ENCODE measurements around the gene FUT8.
A peak's percentile ranks its signal among the peaks of the same experiment; 100 is the strongest.

The FUT8 gene

DNA sequence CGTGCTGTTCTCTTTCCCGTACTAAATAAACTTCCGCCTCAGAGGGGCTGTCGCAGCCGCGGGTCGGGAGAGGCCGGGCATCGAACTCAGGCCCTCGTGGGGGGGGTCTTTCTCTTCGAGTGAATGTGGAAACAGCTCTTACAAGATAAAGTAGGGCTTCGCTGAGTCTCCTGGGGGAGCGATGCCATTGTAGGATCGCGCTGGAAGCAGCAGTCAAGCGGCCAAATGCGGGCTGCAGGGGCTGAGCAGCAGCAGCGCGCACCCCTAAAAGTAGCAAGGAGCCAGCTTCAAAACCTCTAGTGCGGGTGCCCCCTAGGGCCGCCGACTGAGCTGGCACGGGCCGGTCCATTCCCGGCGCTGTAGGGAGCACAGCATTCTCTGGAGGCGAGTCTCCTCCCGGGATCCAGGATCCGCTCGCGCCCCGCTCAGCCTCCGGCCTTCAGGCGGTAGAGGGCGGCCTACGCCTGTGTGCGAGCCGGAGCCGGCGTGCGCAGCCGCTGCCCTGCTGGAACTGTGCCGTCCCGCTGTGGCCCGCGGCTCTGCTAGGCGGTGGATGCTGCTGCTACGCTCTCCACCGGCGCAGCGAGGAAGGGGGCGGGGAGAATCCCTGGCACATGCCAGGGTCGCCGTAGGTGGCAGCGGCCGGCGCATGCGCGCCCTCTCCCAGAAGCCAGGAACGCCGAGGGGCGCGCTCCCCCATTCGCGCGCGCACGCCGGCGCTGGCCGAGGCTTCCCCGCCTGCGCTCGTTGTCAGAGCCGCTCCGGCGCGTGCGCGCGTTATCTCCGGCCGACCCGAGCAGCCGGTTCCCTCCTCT, at the start of gene FUT8:
Gene FUT8 (plus strand): TSS at position 699 of the 815 bp plus-strand sequence. CDS start 148,834 bp downstream, outside the sequence.
- DNase-seq (ENCODE audit: low spot score), result peak; percentile 96

- DNase-seq (ENCODE audit: low spot score), result no peak
Observed at GRCh38 chr14:65366802-65367565, 45.5 kb upstream of the FUT8 start.

DNA sequence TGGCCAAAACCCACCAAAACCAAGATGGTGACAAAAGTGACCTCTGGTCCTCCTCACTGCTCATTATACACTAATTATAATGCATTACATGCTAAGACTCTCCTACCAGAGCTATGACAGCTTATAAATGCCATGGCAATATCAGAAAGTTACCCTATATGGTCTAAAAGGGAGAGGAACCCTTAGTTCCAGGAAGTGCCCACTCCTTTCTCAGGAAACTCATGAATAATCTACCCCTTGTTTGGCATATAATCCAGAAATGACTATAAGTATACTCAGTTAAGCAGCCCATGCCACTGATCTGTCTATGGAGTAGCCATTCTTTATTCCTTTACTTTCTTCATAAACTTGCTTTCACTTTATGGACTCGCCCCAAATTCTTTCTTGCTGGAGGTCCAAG, 43.0 kb upstream of the FUT8 start:
- no peak for DNase-seq (ENCODE audit: low spot score)

GRCh38 chr14:65370801-65371248, 41.7 kb upstream of the FUT8 start:
- DNase-seq (ENCODE audit: low spot score), result no peak

DNA sequence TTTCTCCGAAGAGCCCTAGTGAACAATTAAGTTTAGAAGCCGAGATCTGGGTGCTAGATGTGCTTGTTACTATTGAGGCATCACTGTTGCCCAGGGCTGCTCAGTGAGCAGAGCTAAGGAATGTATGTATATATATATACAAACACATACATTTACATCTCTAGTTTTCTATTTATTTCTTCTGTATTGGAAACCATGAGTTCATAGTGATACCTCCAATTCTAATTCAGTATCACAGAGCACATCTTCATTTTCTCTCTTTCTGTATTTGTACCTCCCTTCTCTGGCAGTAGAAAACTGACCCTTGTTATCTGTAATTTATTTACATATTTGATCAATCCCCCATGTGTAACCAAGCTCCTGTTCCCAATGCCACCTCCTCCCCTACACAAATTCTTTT, 40.7 kb upstream of the FUT8 start:
- no peak for DNase-seq (ENCODE audit: low spot score)

DNA sequence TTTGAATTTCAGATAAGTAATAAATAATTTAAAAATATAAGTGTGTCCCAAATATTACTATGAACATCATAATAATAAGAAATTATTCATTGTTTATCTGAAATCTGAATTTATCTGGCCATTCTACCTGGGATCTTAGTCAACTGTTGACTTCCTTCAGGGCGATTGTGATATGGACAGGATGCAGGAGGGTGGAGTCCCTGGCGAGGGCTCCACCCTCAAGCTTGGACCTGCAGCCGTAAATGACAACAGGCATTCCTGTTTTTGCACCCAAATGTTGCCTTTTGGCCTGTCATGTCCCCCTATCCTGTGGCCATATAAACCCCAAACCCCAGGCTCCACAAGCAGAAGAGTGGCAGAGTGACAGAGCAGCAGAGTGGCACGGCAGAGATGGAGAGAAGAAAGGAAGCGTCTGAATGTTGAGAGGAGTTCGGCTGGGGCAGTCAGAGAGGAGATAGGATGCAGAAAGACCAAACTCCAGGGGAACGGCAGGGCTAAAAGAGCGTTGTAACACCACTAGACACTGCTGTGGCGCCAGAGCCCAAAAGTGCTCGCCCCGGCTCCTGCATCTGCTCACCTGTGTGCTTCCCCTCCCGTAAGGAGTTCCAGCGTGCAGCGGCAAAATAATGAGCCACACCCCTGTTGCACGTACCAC, 39.4 kb upstream of the FUT8 start:
- DNase-seq (ENCODE audit: low spot score), result no peak

DNA sequence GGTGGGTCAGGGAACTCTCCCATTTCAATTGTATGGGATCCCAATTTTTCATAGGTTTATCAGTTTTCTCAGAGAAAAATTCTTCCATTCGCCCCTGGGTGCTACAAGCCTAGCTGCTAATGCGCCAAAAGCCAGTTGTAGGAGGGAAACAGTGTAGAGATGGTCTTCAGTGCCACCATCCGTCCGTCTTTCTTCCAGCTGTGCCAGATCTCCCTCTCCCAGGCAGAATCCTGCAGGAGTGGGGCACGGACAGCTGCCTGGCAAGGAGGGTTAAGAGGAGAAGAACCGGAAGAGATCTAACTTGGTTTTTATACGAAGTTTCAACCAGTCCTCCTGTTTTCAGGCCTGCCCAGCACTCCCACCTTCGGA, 38.9 kb upstream of the FUT8 start:
- peak; percentile 30 for DNase-seq (ENCODE audit: low spot score)

DNA sequence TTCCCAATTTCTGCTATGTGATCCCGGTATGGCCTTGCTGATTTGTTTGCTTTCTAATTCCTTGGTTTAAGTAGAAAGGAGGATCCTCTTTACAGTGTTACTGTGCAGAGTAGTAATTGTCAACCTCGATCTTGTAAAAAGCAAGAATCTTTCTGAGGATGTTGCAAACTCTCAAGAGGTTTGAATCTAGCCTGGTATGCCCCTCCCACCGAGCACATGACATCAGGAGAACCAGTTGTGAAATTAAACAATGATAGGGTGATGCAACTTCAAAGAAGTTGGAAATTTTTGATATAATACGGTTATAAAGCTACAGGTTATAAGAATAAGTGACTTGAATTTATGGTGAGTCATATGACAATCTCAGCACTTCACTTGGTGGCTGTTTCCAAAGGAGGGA, 35.0 kb upstream of the FUT8 start:
- DNase-seq (ENCODE audit: low spot score), result peak; percentile 12

DNA sequence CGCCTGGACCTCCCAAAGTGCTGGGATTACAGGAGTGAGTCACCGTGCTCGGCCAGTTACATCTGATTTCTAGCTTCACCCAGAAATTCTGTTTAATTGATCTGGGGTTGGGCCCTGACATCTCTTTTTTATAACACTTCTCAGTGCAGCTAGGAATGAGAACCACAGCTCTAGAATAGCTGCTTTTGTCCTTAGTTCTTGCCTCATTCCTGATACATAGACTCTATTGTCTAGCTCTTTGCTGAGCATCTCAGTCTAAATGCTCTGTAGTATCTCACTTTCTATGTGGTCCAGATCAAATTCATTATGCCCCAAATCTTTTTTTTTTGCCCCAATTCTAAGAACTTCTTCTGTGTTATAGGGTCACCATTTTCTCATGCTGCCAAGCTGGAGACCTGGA, 29.9 kb upstream of the FUT8 start:
- no peak for DNase-seq (ENCODE audit: low spot score)

DNA sequence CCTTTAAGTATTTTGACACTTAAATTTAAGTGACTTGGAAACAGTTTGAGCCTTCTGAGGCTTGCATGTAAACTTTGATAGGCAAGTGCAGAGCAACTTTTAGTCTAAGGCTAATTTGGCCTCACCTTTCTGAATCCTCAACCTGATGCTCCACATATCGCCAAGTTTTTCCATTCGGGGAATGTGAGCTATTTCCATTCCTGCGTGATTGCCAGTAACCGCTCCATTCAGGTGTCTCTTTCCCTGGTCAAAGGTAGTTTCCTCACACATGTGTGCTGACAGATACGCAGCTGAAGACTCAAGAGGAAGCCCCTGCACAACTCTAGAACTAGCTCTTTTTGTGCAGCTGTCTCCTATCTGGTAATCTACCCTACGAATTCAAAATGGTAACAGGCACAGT, 25.4 kb upstream of the FUT8 start:
- DNase-seq (ENCODE audit: low spot score), result no peak

DNA sequence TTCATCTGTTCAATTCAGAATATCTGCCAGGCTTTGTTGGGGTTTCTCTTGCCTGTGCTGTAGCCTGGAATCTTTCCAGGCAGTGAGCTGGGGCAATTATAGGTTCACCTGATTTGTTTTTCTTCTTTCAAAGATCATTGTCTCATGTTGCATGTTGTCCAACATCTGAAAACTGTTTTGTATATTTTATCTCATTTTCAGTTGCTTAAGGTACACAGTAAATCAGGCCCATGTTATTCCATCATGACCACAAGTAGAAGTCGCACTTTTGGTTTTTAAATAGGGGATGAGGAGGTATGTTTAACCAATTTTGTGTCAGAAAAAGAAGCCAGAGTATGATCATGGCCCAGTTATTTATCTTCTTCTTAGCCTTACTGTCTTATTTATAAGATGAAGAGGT, 24.9 kb upstream of the FUT8 start:
- DNase-seq (ENCODE audit: low spot score), result no peak

DNA sequence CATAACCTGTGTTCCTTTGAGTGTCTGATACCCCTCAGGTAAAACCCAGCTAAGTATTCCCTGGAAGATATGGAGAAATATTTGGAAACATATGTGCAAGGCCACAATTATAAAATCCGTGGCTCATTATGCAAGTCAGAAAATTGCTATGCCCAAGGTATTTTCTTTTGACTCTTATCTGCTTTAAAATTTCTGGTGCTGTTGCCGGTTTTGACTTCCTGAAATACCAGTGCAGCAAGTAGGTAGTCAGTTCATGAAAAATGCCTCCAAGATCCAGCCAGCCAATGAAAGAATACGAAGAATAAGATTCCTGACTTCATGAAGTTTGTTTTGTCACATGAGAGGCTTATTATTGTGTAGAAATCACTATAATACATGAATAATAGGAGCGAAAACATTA, 20.2 kb upstream of the FUT8 start:
- no peak for DNase-seq (ENCODE audit: low spot score)

GRCh38 chr14:65396082-65396910, 16.2 kb upstream of the FUT8 start:
- no peak for DNase-seq (ENCODE audit: low spot score)

DNA sequence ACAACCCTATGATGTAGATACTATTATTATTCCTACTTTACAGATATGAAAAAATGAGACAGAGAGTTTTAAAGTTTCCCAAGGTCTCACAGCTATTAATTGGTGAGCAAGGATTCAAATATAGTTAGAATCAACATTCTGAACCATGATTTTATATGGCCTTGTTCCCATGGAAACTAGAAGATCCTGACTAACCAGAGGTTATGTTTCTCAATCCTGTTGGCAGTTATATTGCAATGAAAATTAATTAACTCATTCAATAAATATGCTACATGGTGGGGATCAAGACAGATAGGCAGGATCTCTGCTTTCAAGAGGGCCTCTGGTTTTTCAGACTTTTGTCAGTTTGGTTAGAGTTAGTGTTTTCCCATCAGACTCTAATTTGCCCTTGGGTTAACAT, 9.3 kb upstream of the FUT8 start:
- peak; percentile 61 for DNase-seq (ENCODE audit: low spot score)

- DNase-seq (ENCODE audit: low spot score), result no peak
Observed at GRCh38 chr14:65408113-65408512, 4.4 kb upstream of the FUT8 start.

DNA sequence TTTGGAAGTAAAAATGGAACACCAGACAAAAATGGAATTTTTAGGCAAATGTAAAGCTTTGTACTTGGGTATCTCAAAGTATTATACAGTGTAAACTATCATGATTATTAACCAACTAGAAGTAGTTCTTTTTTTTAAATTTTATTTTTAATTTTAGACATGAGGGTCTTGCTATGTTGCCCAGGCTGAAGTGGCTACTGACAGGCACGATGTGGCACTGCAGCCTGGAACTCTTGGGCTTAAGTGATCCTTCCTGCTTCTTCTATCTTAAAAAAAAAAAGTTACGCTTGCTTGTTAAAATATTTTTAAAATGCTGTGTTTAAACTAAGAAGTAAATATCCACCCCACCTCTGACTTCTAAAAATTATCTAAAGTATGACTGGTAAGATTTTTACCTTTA, 1.9 kb upstream of the FUT8 start:
- DNase-seq (ENCODE audit: low spot score), result no peak

DNA sequence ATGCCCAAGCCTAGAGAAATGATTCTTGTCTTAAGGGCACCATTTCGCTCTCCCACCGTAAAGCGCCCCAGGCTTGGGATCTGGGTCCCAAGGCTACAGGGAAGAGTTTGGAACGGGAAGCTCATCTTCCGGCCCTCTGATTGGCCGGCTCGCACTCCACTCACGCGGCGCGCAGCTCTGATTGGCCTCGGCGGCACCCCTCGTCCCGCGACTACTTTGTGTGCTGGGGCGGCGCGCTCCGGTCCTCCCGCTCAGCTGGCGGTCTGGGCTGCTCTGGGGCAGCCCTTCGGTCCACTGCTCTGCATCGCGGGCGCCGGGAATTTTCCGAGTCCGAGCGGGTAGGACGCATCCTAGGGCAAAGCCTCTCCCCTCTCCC, 886 bp upstream of the FUT8 start:
- peak; percentile 97 for DNase-seq (ENCODE audit: low spot score)

GRCh38 chr14:65412856-65413738, 567 bp downstream of the FUT8 start:
- DNase-seq (ENCODE audit: low spot score), result no peak

GRCh38 chr14:65413739-65414045, 1.2 kb downstream of the FUT8 start:
- no peak for DNase-seq (ENCODE audit: low spot score)

GRCh38 chr14:65414961-65415589, 2.5 kb downstream of the FUT8 start:
- peak; percentile 27 for DNase-seq (ENCODE audit: low spot score)

- DNase-seq (ENCODE audit: low spot score), result no peak
Observed at GRCh38 chr14:65415613-65416012, 3.1 kb downstream of the FUT8 start.

Data from AG08395 (cell line).